GM18870 (cell line): ENCODE results near the gene PRR23E.

Experiments
- ATAC-seq: cut with Tn5 transposase; IDR thresholded peaks from one replicate; pipeline ENCODE4 v1.9.1; 2021; ENCODE audit warnings: moderate library complexity; ENCODE audit not compliant: unreplicated experiment

Gene PRR23E

GRCh38 chr3:127164615-127165014 lies 28.3 kb upstream of the PRR23E start:
- ATAC-seq: no peak

GRCh38 chr3:127165036-127165435 lies 27.9 kb upstream of the PRR23E start:
- no peak for ATAC-seq

DNA sequence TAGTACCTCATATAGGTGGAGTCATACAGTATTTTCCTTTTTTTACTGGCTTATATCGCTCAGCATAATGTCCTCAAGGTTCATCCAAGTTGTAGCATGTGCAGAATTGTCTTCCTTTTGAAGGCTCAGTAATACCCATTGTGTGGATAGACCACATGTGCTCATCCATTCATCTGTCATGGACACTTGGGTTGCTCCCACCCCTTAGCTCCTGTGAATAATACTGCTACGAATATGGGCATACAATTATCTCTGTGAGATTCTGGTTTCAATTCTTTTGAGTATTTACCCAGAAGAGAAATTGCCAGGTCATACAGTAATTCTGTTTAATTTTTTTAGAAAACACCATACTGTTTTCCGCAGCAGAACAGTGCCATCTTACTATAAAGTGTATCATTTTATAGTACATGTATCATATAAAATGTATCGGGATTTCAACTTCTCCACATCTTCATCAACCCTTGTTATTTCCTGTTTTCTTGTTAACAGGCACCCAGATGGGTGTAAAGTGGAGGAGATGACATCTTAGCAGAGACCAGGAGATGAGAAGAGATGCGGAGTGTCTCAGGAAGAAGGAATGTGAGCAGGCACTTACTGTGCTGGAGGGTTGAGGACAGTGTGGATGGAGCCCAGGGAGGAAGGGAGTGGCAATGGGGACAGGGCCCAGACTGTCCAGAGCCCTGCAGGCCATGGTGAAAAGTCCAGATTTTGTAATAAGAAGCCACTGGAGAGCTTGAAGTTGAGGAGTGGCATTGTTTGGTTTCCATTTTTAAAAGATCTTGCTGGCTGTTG lies 27.0 kb upstream of the PRR23E start:
- no peak for ATAC-seq

DNA sequence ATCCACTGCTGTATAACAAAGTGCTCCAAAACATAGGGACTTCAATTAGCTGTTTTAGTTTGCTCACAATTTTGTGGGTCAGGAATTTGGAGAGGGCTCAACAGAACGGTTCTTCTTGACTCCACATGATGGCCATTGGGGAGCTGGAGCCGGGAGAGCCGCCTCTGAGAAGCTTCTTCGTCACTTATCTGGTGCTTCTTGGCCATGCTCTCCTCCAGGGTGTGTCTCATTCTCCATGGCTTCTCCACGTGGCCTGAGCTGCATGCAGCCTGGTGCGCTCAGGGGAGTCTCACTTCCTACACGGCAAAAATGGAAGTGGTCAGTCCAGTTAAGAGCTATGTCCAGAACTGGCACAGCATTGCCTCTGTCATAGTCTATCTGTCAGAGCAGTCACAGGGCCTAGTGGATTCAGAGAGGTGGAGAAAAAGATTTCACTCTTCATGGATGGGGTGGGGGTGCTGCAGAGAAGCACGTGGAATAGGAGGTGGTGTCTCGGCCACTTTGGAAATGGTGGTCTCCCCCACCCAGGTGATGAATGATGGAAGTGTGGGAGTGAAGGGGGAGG lies 26.3 kb upstream of the PRR23E start:
- no peak for ATAC-seq

GRCh38 chr3:127167315-127168043 lies 25.5 kb upstream of the PRR23E start:
- no peak for ATAC-seq

- no peak for ATAC-seq
These were observed 24.7 kb upstream of the PRR23E start for GRCh38 chr3:127168271-127168670.

DNA sequence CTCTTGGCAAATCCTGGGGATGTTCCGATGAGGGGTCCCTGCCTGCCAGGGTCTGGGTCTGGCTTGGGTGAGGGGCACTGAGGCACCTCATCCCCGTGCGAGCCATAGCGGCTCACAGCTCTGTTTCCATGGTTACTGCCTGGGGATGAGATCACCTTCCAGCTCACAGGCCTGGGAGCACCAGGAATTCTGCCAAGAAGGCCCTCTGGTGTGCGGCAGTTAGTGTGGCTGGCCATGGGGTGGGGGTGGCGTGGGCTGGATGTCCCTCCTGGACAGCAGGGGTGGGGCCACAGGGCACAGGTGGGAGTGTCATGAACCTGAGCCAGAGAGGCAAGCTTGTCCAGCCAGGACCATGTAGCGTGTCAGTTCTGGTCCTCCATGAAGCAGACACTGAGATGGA lies 22.1 kb upstream of the PRR23E start:
- no peak for ATAC-seq

DNA sequence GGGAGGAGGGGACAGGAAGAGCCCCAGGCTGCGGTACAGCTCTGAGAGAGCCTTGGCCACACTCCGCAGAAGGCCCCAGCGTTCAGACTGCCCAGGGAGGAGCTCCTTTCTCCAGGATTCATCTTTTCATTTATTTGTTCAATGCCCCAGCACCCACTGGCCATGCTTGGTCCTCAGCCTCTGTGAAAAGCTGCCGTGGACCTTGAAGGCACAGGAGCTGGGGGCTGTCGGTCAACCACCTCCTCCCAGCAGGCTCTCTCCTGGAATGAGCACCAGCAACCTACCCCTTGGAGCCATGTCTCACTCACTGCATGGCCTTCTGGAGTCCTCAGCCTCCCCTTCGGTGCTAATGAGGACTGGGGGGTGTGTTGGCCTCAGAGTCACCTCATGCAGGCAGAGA lies 21.6 kb upstream of the PRR23E start:
- ATAC-seq: no peak

GRCh38 chr3:127171721-127172120 lies 21.2 kb upstream of the PRR23E start:
- no peak for ATAC-seq

DNA sequence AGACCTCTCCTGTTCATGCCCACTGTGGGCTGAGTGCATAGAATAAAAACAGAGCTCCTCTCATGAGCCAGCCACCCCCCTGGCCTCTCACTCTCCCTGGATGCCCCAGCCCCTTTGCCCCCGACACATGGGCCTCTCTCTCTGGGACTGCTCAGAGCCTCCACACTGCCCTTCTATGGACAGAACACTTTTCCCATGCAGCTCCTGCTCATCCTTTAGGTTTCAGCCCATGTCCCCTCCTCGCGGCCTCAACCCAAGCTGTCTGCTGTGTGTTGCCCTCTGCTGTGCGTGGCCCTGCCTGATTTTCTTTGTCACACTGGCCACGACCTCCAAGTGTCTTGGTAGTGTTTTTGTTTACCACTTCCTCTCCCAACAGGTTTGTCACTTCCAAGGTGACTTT lies 20.7 kb upstream of the PRR23E start:
- no peak for ATAC-seq

DNA sequence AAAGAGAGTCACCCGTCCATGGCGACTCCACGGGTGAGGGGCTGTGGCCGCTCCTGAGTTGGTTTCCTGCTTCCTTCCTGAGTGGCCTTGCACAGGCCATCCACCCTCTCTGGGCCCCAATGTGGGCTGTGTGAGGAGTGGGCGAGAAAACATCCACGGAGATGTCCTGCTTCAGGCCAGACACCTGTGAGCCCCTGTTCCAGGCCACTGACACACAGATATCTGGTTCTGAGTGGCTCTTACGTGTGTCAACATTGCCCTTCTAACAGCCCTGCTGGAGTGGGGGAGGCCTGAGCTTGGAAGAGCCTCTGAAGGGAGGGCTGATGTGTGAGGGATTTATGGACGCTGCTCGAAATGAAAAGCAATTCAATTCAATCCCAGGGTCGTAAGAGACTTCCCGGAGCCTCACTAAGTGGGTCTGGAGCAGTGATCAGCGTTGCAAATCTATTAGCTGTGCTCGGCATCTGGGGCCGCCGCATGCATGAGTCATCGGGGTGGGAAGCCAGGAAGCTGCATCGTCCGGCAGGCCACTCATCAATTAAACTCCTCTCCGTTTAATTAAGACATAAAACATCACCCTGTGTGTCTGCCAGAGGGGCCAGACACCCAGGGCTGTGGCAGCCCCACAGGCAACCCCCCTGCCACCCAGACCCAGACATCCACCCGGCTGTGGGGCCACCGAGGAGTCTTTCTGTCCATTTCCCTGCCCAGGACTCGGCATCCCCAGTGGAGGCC lies 20.0 kb upstream of the PRR23E start:
- no peak for ATAC-seq

- no peak for ATAC-seq
These were observed 19.3 kb upstream of the PRR23E start for GRCh38 chr3:127173516-127174166.

DNA sequence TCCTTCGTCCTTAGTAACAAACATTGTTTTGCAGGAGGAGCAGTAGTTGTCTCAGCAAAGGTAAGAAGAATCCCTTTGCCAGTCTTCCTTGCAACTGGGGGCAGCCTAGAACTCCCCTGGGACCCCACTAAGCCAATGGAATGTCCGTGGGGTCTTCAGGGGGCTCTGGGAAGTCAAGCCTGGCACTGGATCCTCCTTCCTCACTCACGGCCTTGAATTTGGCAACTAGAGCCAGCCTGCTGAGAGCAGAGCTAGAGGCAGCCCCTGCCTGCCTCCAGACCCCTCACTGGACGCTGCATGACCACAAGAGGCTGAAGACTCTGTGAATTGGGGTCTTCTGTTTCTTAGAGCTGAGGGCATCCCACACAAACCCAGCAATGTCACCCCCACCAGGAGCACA lies 18.6 kb upstream of the PRR23E start:
- ATAC-seq: no peak

- no peak for ATAC-seq
These were observed 18.2 kb upstream of the PRR23E start for GRCh38 chr3:127174715-127175140.

DNA sequence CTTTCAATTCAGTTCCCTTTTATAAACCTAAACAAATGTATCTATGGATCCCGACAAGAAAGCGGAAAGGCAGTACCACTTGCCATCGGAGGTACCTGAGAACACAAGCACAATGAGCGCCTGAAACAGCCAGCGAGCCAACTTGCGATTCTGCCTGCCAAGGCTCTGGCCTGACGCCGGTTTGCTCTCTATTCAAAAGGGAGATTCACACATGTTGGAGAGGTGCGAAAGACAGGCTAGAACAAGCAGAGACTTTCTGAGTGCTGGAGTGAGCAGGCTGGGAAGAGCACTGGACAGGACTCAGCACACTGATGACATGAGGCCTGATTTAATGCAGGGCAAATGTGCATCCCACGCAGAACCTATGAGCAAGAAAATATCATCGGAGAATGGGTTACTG lies 17.7 kb upstream of the PRR23E start:
- ATAC-seq: no peak

DNA sequence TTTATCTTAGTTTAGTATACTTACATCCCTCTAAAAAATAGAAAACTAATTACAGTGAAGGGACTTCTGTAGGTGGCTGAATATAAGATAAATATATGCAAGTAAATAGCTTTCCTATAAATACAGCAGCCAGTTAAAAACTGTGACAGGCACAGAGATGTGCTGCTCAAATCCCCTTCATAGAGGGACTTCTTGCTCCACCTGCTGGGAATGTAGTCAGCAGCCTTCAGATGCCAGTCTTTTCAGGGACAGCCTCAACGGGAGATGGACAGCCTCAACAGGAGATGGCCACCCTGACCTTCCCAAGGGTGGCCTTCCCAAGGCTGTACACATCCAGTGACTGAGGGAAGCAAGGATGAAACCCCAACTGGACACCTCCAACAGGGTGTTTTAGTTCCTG lies 15.7 kb upstream of the PRR23E start:
- no peak for ATAC-seq

DNA sequence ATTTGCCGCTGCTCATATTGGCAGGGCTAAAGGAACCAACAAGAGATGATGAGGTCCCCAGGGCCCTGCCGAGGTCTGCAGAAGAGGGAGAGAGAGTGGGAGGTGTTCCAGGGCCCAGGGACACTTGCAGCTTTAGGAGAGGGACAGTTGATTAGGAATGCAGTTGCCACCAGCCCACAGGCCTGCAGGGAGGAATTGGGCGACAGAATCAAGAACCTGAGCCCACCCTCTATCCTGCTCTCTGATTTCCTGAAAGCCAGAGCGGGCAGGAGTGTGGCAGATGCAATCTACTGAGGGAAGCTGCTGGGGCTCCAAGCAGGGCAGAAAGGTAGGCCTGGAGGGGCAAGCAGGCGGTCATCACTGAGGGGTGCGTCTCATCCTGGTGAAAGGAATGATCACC lies 12.1 kb upstream of the PRR23E start:
- ATAC-seq: no peak

DNA sequence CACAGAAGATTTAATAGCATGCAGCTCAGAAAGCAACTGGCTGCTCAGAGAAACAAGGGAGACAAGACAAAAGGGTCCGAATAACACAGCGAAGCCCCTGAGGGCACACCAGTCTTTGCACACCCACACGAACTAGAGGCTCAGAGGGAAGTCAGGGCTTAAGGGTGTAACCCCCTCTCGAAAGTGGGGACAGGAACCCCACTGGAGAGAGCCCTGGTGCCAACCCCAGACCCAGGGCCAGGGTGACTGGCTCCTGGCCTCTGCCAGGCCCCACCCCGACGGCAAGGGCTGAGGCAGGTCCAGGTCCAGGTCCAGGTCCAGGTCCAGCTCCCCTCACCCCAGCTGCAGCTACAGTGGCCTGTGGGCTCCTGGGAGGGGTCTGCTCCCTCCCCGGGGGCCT lies 10.5 kb upstream of the PRR23E start:
- ATAC-seq: no peak

DNA sequence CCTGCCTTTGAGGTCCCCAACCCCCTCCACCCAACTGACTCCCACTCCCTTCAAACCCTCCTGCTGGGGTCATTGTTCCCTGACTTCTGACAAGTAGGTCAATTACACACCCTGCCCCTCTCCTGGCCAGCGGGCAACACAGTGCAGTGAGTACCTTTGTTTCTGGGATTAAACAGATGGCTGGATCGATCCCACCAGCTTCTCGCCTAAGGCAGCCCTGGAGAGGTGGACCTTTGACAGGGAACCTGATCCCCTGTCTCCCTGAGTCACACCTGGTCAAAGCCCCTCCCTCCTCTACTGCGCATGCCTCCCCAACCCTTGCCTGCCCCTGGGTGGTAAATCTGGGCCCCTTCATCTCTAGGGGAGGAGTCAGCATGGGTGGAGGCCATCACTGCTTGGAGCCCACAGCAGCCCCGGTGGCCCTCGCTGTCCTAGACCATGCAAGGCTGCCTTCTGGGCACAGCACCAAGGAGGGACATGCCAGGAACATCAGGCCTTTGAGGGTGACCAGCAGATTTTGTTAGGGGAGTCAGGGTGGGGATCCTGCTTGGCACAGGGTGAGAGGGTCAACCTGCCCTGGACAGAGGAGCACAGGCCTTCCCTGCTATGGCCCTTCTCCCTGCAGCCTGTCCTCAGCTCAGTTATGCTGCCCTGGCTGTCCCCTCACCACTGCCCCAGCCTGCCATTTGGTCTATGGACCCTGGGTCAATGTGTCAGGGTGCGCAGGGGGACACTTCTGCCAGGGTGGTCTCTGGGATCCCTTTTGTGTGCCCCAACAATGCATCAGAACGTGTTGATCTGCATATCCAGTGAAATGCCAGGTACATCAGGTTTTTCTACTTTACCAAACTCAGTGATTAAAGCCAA lies 9.8 kb upstream of the PRR23E start:
- no peak for ATAC-seq
